ENCODE results near the gene VPS13D.

VPS13D gene

GRCh38 chr1:12202190-12202497 is 27.7 kb upstream of the VPS13D start:
- DNase-seq, result no peak
- Histone ChIP-seq H3K4me3 (ENCODE audit: low read length) (no peak overlapping the region), H4K8ac (ENCODE audit: low read depth, low read length) (no peak overlapping the region), H3K4ac (ENCODE audit: low read depth, low read length) (no peak overlapping the region), H3K9ac (ENCODE audit: low read length) (no peak overlapping the region), H3K4me1 (ENCODE audit: control insufficient read depth, low read depth, low read length) (peaks cover 3% of the 10 kb centered on the region), H2BK5ac (ENCODE audit: low read length) (no peak overlapping the region), H3K79me1 (ENCODE audit: low read length) (no peaks in the 10 kb centered on the region), H3K23ac (ENCODE audit: low read length) (no peak overlapping the region), H2BK15ac (replicated peaks; ENCODE audit: low read depth) (no peak overlapping the region), H3K79me2 (ENCODE audit: control insufficient read depth, insufficient read depth, low read length) (no peaks in the 10 kb centered on the region), H3K27ac (ENCODE audit: low read depth, low read length) (no peak overlapping the region), H3K56ac (ENCODE audit: low read length) (no peak overlapping the region), H2BK120ac (ENCODE audit: low read depth, low read length) (no peak overlapping the region), H3K36me3 (ENCODE audit: control insufficient read depth, insufficient read depth, low read length) (no peaks in the 10 kb centered on the region), H4K5ac (ENCODE audit: low read length) (no peak overlapping the region), H3K4me2 (ENCODE audit: low read length) (no peak overlapping the region), H3K27me3 (ENCODE audit: insufficient read depth, low read length, poor library complexity) (no peaks in the 10 kb centered on the region), H2AK5ac (ENCODE audit: low read length) (no peak overlapping the region), H3K18ac (ENCODE audit: low read length) (no peak overlapping the region)
- WGBS (ENCODE audit: extremely low coverage, insufficient coverage, low lambda C conversion rate), result no CpG with 5 or more reads among the region's 6 CpGs

- Histone ChIP-seq H3K27me3 (ENCODE audit: insufficient read depth, low read length, poor library complexity) (no peaks in the 10 kb centered on the region), H3K4ac (ENCODE audit: low read depth, low read length) (no peak overlapping the region), H4K5ac (ENCODE audit: low read length) (no peak overlapping the region), H3K9ac (ENCODE audit: low read length) (no peak overlapping the region), H2BK5ac (ENCODE audit: low read length) (no peak overlapping the region), H3K4me1 (ENCODE audit: control insufficient read depth, low read depth, low read length) (peaks cover 3% of the 10 kb centered on the region), H3K56ac (ENCODE audit: low read length) (no peak overlapping the region), H2BK15ac (replicated peaks; ENCODE audit: low read depth) (no peak overlapping the region), H3K79me2 (ENCODE audit: control insufficient read depth, insufficient read depth, low read length) (no peaks in the 10 kb centered on the region), H3K18ac (ENCODE audit: low read length) (no peak overlapping the region), H2AK5ac (ENCODE audit: low read length) (no peak overlapping the region), H3K79me1 (ENCODE audit: low read length) (no peaks in the 10 kb centered on the region), H2BK120ac (ENCODE audit: low read depth, low read length) (no peak overlapping the region), H4K8ac (ENCODE audit: low read depth, low read length) (no peak overlapping the region), H3K4me2 (ENCODE audit: low read length) (no peak overlapping the region), H3K36me3 (ENCODE audit: control insufficient read depth, insufficient read depth, low read length) (no peaks in the 10 kb centered on the region), H3K27ac (ENCODE audit: low read depth, low read length) (no peak overlapping the region), H3K23ac (ENCODE audit: low read length) (no peak overlapping the region), H3K4me3 (ENCODE audit: low read length) (no peak overlapping the region)
- no CpG with 5 or more reads among the region's 4 CpGs for WGBS (ENCODE audit: extremely low coverage, insufficient coverage, low lambda C conversion rate)
- DNase-seq, result no peak
Observed at GRCh38 chr1:12202577-12202976, 27.3 kb upstream of the VPS13D start.

GRCh38 chr1:12203216-12204007 is 26.4 kb upstream of the VPS13D start:
- WGBS (ENCODE audit: extremely low coverage, insufficient coverage, low lambda C conversion rate), result no CpG with 5 or more reads among the region's 20 CpGs
- no peaks in the 10 kb centered on the region for H3K79me1 ChIP-seq (ENCODE audit: low read length)

GRCh38 chr1:12204140-12204539 is 25.7 kb upstream of the VPS13D start:
- H3K79me2 ChIP-seq (ENCODE audit: control insufficient read depth, insufficient read depth, low read length), result no peaks in the 10 kb centered on the region
- no peaks in the 10 kb centered on the region for H3K36me3 ChIP-seq (ENCODE audit: control insufficient read depth, insufficient read depth, low read length)
- no peak overlapping the region for H2BK120ac ChIP-seq (ENCODE audit: low read depth, low read length)
- no peak for DNase-seq
- H3K27me3 ChIP-seq (ENCODE audit: insufficient read depth, low read length, poor library complexity), result no peaks in the 10 kb centered on the region
- no peak overlapping the region for H3K23ac ChIP-seq (ENCODE audit: low read length)
- peaks cover 3% of the 10 kb centered on the region for H3K4me1 ChIP-seq (ENCODE audit: control insufficient read depth, low read depth, low read length)
- peak overlapping the region; percentile 64 for H3K56ac ChIP-seq (ENCODE audit: low read length)
- H3K4ac ChIP-seq (ENCODE audit: low read depth, low read length), result no peak overlapping the region
- WGBS (ENCODE audit: extremely low coverage, insufficient coverage, low lambda C conversion rate), result no CpG with 5 or more reads among the region's 7 CpGs
- H3K4me3 ChIP-seq (ENCODE audit: low read length), result no peak overlapping the region
- H2AK5ac ChIP-seq (ENCODE audit: low read length), result no peak overlapping the region
- H4K5ac ChIP-seq (ENCODE audit: low read length), result no peak overlapping the region
- no peak overlapping the region for H3K9ac ChIP-seq (ENCODE audit: low read length)
- H2BK15ac ChIP-seq (replicated peaks; ENCODE audit: low read depth), result no peak overlapping the region
- H3K27ac ChIP-seq (ENCODE audit: low read depth, low read length), result no peak overlapping the region
- no peak overlapping the region for H3K18ac ChIP-seq (ENCODE audit: low read length)
- no peak overlapping the region for H4K8ac ChIP-seq (ENCODE audit: low read depth, low read length)
- H2BK5ac ChIP-seq (ENCODE audit: low read length), result no peak overlapping the region
- H3K4me2 ChIP-seq (ENCODE audit: low read length), result no peak overlapping the region
- H3K79me1 ChIP-seq (ENCODE audit: low read length), result no peaks in the 10 kb centered on the region

More at GRCh38 chr1:12203216-12204007, 26.4 kb upstream of the VPS13D start:
- H3K27ac ChIP-seq (ENCODE audit: low read depth, low read length), result no peak overlapping the region
- H2BK120ac ChIP-seq (ENCODE audit: low read depth, low read length), result no peak overlapping the region
- no peak overlapping the region for H4K8ac ChIP-seq (ENCODE audit: low read depth, low read length)
- DNase-seq, result no peak
- H3K56ac ChIP-seq (ENCODE audit: low read length), result no peak overlapping the region
- H2AK5ac ChIP-seq (ENCODE audit: low read length), result no peak overlapping the region
- no peak overlapping the region for H3K4ac ChIP-seq (ENCODE audit: low read depth, low read length)
- no peak overlapping the region for H3K4me2 ChIP-seq (ENCODE audit: low read length)
- no peaks in the 10 kb centered on the region for H3K27me3 ChIP-seq (ENCODE audit: insufficient read depth, low read length, poor library complexity)
- no peaks in the 10 kb centered on the region for H3K79me2 ChIP-seq (ENCODE audit: control insufficient read depth, insufficient read depth, low read length)
- H3K4me1 ChIP-seq (ENCODE audit: control insufficient read depth, low read depth, low read length), result peaks cover 3% of the 10 kb centered on the region
- H4K5ac ChIP-seq (ENCODE audit: low read length), result no peak overlapping the region
- no peak overlapping the region for H3K23ac ChIP-seq (ENCODE audit: low read length)
- H2BK15ac ChIP-seq (replicated peaks; ENCODE audit: low read depth), result no peak overlapping the region
- H2BK5ac ChIP-seq (ENCODE audit: low read length), result no peak overlapping the region
- no peak overlapping the region for H3K18ac ChIP-seq (ENCODE audit: low read length)
- H3K9ac ChIP-seq (ENCODE audit: low read length), result no peak overlapping the region
- H3K36me3 ChIP-seq (ENCODE audit: control insufficient read depth, insufficient read depth, low read length), result no peaks in the 10 kb centered on the region
- no peak overlapping the region for H3K4me3 ChIP-seq (ENCODE audit: low read length)

- Histone ChIP-seq H4K5ac (ENCODE audit: low read length) (no peak overlapping the region), H2AK5ac (ENCODE audit: low read length) (no peak overlapping the region), H3K27ac (ENCODE audit: low read depth, low read length) (no peak overlapping the region), H3K36me3 (ENCODE audit: control insufficient read depth, insufficient read depth, low read length) (no peaks in the 10 kb centered on the region), H4K8ac (ENCODE audit: low read depth, low read length) (no peak overlapping the region), H3K4me3 (ENCODE audit: low read length) (no peak overlapping the region), H3K79me2 (ENCODE audit: control insufficient read depth, insufficient read depth, low read length) (no peaks in the 10 kb centered on the region), H2BK5ac (ENCODE audit: low read length) (no peak overlapping the region), H2BK120ac (ENCODE audit: low read depth, low read length) (no peak overlapping the region), H3K23ac (ENCODE audit: low read length) (no peak overlapping the region), H3K18ac (ENCODE audit: low read length) (no peak overlapping the region), H2BK15ac (replicated peaks; ENCODE audit: low read depth) (no peak overlapping the region), H3K4me2 (ENCODE audit: low read length) (no peak overlapping the region), H3K4ac (ENCODE audit: low read depth, low read length) (no peak overlapping the region), H3K4me1 (ENCODE audit: control insufficient read depth, low read depth, low read length) (peaks cover 3% of the 10 kb centered on the region), H3K56ac (ENCODE audit: low read length) (no peak overlapping the region), H3K9ac (ENCODE audit: low read length) (no peak overlapping the region), H3K27me3 (ENCODE audit: insufficient read depth, low read length, poor library complexity) (no peaks in the 10 kb centered on the region), H3K79me1 (ENCODE audit: low read length) (no peaks in the 10 kb centered on the region)
- DNase-seq, result no peak
- WGBS (ENCODE audit: extremely low coverage, insufficient coverage, low lambda C conversion rate), result no CpG with 5 or more reads among the region's 7 CpGs
Observed at GRCh38 chr1:12204754-12205658, 24.8 kb upstream of the VPS13D start.
